Brain pericyte (primary cell): ENCODE results near the gene ACE2.

Experiments used
- DNase-seq: peaks from one replicate; pipeline ENCODE4 v3.0.0-alpha.2; 2012; ENCODE audit warnings: low read depth, low spot score

Gene ACE2

DNA sequence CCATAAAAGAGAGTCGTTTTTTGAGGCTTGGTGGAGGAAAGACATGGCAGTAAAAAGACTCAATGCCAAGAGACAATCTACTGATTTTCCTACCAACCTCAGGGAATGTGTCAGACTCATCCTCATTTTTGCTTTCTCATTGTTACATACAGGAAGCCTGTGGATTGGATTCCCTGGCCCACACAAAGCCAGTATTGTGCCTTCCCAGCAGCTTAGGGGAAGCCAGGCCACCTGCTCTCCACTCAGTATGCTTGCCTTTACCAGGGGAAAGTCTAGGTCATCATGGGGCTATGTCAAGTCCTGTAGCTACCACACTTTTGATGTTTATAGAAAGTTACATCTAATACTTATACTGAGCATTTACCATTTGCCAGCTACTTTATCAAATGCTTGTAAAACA, 89.2 kb downstream of the ACE2 start:
- no peak for DNase-seq
